Measurements from ENCODE around the gene ARID1B. TPM values are rescaled to one million over a fixed set of nuclear protein-coding genes. Genes with fewer than 3 reads are reported as not detected.

ARID1B gene
- total RNA-seq, 1 donor from 2014 or later, result 78.1 TPM

DNA sequence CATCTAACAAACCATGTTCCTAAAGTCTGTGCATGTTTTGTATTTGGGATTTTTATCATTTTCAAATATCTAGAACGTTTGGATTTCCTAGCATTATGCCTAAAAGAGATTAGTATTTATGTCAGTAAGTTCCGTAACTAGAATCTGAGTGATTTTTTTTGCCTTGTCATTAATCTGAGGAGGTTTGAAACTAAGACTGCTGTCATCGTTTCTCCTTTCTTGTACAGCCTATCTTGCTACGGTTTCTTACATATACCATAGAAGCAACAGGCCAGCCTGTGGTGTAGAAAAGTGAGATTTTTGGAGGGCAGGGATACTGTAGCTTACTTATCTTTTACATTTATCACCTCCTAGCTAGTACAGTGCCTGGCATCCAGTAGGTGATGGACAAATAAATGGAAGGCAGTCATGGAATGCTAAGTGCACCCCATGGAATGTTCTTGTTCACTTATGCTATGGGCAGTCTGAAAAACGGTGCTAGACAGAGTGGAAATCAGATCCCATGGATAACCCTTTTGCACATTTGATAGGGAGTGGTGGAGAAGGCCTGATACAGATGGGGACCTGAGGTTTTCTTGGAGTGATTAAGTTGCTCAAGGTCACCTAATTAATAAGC lies 93.9 kb downstream of the ARID1B start:
- DNase-seq (ENCODE audit: extremely low spot score, unreplicated experiment), result no peak
- H3K27ac Mint-ChIP-seq (ENCODE audit: unreplicated experiment), result no peak overlapping the region
- TF ChIP-seq, protein P1, sequence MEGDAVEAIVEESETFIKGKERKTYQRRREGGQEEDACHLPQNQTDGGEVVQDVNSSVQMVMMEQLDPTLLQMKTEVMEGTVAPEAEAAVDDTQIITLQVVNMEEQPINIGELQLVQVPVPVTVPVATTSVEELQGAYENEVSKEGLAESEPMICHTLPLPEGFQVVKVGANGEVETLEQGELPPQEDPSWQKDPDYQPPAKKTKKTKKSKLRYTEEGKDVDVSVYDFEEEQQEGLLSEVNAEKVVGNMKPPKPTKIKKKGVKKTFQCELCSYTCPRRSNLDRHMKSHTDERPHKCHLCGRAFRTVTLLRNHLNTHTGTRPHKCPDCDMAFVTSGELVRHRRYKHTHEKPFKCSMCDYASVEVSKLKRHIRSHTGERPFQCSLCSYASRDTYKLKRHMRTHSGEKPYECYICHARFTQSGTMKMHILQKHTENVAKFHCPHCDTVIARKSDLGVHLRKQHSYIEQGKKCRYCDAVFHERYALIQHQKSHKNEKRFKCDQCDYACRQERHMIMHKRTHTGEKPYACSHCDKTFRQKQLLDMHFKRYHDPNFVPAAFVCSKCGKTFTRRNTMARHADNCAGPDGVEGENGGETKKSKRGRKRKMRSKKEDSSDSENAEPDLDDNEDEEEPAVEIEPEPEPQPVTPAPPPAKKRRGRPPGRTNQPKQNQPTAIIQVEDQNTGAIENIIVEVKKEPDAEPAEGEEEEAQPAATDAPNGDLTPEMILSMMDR (IDR thresholded peaks at IDR 0.05), result no peak
- H3K36me3 Mint-ChIP-seq (ENCODE audit: unreplicated experiment), result peaks cover 11% of the 10 kb centered on the region
- H3K4me1 Mint-ChIP-seq (ENCODE audit: unreplicated experiment), result peaks cover 51% of the 10 kb centered on the region
- no peak overlapping the region for H3K4me3 Mint-ChIP-seq (ENCODE audit: unreplicated experiment)
- H3K27me3 Mint-ChIP-seq (ENCODE audit: unreplicated experiment), result no peaks in the 10 kb centered on the region
- H3K9me3 Mint-ChIP-seq (ENCODE audit: unreplicated experiment), result no peaks in the 10 kb centered on the region

DNA sequence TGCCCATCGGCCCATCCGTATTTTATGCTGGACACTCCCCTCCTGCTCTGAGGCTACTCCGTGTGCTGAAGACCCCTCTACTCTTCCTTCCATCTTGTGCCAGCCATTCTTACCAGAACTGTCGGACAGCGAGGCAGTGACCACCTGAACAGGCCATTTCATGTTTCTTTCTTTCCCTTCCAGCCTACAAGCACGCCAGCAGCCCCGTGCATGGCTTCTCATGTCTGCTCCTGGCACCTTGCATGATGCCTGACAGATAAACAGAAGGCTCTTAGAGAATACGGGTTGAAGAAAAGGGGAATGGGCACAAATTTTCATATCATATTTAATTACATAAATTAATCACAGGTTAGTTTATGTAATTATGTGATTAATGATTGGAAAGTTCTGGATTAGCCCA lies 95.7 kb downstream of the ARID1B start:
- Mint-ChIP-seq H3K9me3 (ENCODE audit: unreplicated experiment) (no peaks in the 10 kb centered on the region), H3K36me3 (ENCODE audit: unreplicated experiment) (peaks cover 11% of the 10 kb centered on the region), H3K4me3 (ENCODE audit: unreplicated experiment) (no peak overlapping the region), H3K4me1 (ENCODE audit: unreplicated experiment) (peaks cover 33% of the 10 kb centered on the region), H3K27ac (ENCODE audit: unreplicated experiment) (no peak overlapping the region), H3K27me3 (ENCODE audit: unreplicated experiment) (no peaks in the 10 kb centered on the region)
- no peak for DNase-seq (ENCODE audit: extremely low spot score, unreplicated experiment)
- TF ChIP-seq, protein P1 (IDR thresholded peaks at IDR 0.05), result no peak

DNA sequence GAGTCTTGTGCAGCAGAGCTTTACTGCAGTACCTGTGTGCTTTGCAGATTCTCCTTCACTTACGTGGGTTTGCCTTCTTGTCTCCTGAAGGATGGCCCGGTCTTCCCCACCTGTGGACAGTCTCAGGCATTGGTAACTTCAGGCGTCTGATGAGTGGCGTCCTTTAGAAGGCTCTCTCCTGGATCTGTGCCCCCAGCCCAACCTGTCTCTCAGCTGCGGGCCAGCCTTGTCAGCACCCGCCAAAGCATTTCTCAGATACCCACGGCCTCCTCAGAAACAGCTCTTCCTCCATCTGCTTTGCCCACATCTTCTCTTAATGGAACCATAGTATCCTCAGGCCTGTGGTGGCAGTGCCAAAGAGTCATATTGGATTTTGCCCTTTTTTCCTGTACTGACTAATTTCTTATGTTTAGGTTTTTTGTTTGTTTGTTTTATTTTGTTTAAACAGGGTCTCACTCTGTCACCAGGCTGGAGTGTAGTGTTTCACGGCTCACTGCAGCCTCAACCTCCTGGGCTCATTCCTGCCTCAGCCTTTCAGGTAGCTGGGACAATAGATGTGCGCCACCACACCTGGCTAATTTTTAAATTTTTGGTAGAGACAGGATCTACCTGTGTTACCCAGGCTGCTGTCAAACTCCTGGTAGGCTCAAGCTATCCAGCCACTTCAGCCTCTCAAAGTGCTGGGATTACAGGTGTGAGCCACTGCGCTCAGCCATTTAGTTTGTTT lies 96.6 kb downstream of the ARID1B start:
- Mint-ChIP-seq H3K4me1 (ENCODE audit: unreplicated experiment) (peaks cover 31% of the 10 kb centered on the region), H3K9me3 (ENCODE audit: unreplicated experiment) (no peaks in the 10 kb centered on the region), H3K27ac (ENCODE audit: unreplicated experiment) (no peak overlapping the region), H3K4me3 (ENCODE audit: unreplicated experiment) (no peak overlapping the region), H3K27me3 (ENCODE audit: unreplicated experiment) (no peaks in the 10 kb centered on the region), H3K36me3 (ENCODE audit: unreplicated experiment) (peaks cover 11% of the 10 kb centered on the region)
- TF ChIP-seq, protein P1 (IDR thresholded peaks at IDR 0.05), result no peak
- no peak for DNase-seq (ENCODE audit: extremely low spot score, unreplicated experiment)

DNA sequence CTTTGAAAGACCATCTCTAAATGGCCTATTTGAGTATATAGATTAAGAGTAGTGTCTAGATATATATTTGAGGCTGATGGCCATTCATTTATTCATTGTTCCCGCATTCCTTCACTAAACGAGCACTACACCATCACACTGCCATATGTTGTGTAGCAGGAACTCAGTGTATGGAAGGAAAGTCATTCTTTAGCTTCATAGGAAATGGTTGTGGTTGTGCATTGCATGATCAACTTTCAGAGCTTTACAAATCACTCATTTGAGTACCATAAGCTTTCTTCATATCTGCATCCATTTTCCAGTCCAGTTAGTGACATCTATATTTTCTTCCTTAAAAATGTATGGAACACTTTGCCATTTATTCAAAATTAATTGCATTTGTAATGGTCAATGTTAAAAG lies 97.9 kb downstream of the ARID1B start:
- Mint-ChIP-seq H3K9me3 (ENCODE audit: unreplicated experiment) (no peaks in the 10 kb centered on the region), H3K27ac (ENCODE audit: unreplicated experiment) (no peak overlapping the region), H3K4me3 (ENCODE audit: unreplicated experiment) (no peak overlapping the region), H3K36me3 (ENCODE audit: unreplicated experiment) (peaks cover 11% of the 10 kb centered on the region), H3K27me3 (ENCODE audit: unreplicated experiment) (no peaks in the 10 kb centered on the region), H3K4me1 (ENCODE audit: unreplicated experiment) (peaks cover 31% of the 10 kb centered on the region)
- TF ChIP-seq, protein P1 (IDR thresholded peaks at IDR 0.05), result no peak
- DNase-seq (ENCODE audit: extremely low spot score, unreplicated experiment), result no peak

DNA sequence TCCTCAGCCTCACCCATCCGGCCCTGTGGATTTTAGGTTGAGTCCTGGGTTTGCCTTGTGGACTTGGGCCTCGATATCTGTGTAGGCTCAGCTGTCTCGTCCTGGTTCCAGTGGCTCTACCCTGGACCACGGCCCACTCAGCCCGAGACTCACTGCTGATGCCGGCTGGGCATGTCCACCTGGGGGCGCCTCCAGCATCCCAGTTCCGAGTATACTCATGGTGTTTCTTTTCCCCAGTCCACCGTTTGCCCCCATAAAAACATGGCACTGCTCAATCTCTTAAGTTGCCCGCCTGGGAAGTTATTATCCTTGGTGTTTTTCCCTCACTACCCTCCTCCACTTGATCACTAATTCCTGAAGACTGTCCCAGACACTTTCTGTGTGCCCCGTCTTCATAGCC lies 99.1 kb downstream of the ARID1B start:
- DNase-seq (ENCODE audit: extremely low spot score, unreplicated experiment), result no peak
- TF ChIP-seq, protein P1 (IDR thresholded peaks at IDR 0.05), result peak; percentile 34
- Mint-ChIP-seq H3K27me3 (ENCODE audit: unreplicated experiment) (no peaks in the 10 kb centered on the region), H3K4me3 (ENCODE audit: unreplicated experiment) (no peak overlapping the region), H3K9me3 (ENCODE audit: unreplicated experiment) (no peaks in the 10 kb centered on the region), H3K27ac (ENCODE audit: unreplicated experiment) (no peak overlapping the region), H3K4me1 (ENCODE audit: unreplicated experiment) (peaks cover 25% of the 10 kb centered on the region), H3K36me3 (ENCODE audit: unreplicated experiment) (peaks cover 11% of the 10 kb centered on the region)

Measured in osteocyte (in vitro differentiated cells).